Measurements from ENCODE around the gene POLR2A.
"Not testable (repeated sequence)": the region's sequence is repeated elsewhere in the genome, so short reads cannot be mapped to it uniquely, and the experiment has no call there.

Gene POLR2A

GRCh38 chr17:7479213-7480088 is 4.7 kb upstream of the POLR2A start, which contains the start of gene ZBTB4:
Gene ZBTB4 (minus strand): TSS chr17:7479631. CDS start chr17:7466801, 12,830 bp downstream.
- peak; percentile 59 for DNase-seq (ENCODE audit: low read depth)

- no peak for DNase-seq (ENCODE audit: low read depth)
Observed at GRCh38 chr17:7480089-7480384, 4.1 kb upstream of the POLR2A start.

- not testable (repeated sequence) for DNase-seq (ENCODE audit: low read depth)
Observed at GRCh38 chr17:7481275-7481674, 2.9 kb upstream of the POLR2A start, which contains the start of gene SLC35G6. Gene SLC35G6 (plus strand): TSS chr17:7481446. CDS start chr17:7481517, 71 bp downstream.

GRCh38 chr17:7481842-7482741 is 2.1 kb upstream of the POLR2A start:
- DNase-seq (ENCODE audit: low read depth), result not testable (repeated sequence)

GRCh38 chr17:7482742-7483088 is 1.5 kb upstream of the POLR2A start:
- DNase-seq (ENCODE audit: low read depth), result not testable (repeated sequence)

GRCh38 chr17:7483255-7484066 is 705 bp upstream of the POLR2A start:
- peak; percentile 91 for DNase-seq (ENCODE audit: low read depth)

- DNase-seq (ENCODE audit: low read depth), result no peak
Observed at GRCh38 chr17:7484919-7485377, 782 bp downstream of the POLR2A start.

GRCh38 chr17:7486181-7486580 is 2.0 kb downstream of the POLR2A start:
- DNase-seq (ENCODE audit: low read depth), result no peak

GRCh38 chr17:7490144-7490543 is 6.0 kb downstream of the POLR2A start:
- DNase-seq (ENCODE audit: low read depth), result no peak

- DNase-seq (ENCODE audit: low read depth), result no peak
Observed at GRCh38 chr17:7491583-7491982, 7.4 kb downstream of the POLR2A start.

- DNase-seq (ENCODE audit: low read depth), result no peak
Observed at GRCh38 chr17:7493941-7494340, 9.8 kb downstream of the POLR2A start.

- DNase-seq (ENCODE audit: low read depth), result no peak
Observed at GRCh38 chr17:7495906-7496434, 11.8 kb downstream of the POLR2A start.

- DNase-seq (ENCODE audit: low read depth), result no peak
Observed at GRCh38 chr17:7496470-7497183, 12.5 kb downstream of the POLR2A start.

- no peak for DNase-seq (ENCODE audit: low read depth)
Observed at GRCh38 chr17:7497228-7497627, 13.1 kb downstream of the POLR2A start.

- DNase-seq (ENCODE audit: low read depth), result no peak
Observed at GRCh38 chr17:7497636-7498035, 13.5 kb downstream of the POLR2A start.

- DNase-seq (ENCODE audit: low read depth), result no peak
Observed at GRCh38 chr17:7499161-7499560, 15.0 kb downstream of the POLR2A start.

- DNase-seq (ENCODE audit: low read depth), result no peak
Observed at GRCh38 chr17:7501729-7502128, 17.6 kb downstream of the POLR2A start.

- DNase-seq (ENCODE audit: low read depth), result no peak
Observed at GRCh38 chr17:7502171-7502847, 18.1 kb downstream of the POLR2A start.

- no peak for DNase-seq (ENCODE audit: low read depth)
Observed at GRCh38 chr17:7502987-7503386, 18.8 kb downstream of the POLR2A start.

GRCh38 chr17:7503521-7503920 is 19.4 kb downstream of the POLR2A start:
- DNase-seq (ENCODE audit: low read depth), result no peak

All from activated T-helper 9 cell treated with anti-CD3 and anti-CD28 coated beads, Interleukin-2, amount 50 U/mL, for 16 hours (primary cell).